GM08714 (cell line): ENCODE measurements around the gene ATG7.
"Not testable (repeated sequence)": the region's sequence is repeated elsewhere in the genome, so short reads cannot be mapped to it uniquely, and the experiment has no call there.

ENCODE experiments used
- H3K4me3 ChIP-seq: fragments of 200-500 bp; sonication (Bioruptor generic); 2 replicates; pipeline ENCODE4 v1.5.1; 2014; ENCODE audit warnings: mild to moderate bottlenecking, low read length, inconsistent platforms
- ZNF274 ChIP-seq: IDR thresholded peaks from 2 replicates; pipeline ENCODE4 v1.6.1; 2012; ENCODE audit warnings: mild to moderate bottlenecking, low read depth, low read length

The ATG7 gene

DNA sequence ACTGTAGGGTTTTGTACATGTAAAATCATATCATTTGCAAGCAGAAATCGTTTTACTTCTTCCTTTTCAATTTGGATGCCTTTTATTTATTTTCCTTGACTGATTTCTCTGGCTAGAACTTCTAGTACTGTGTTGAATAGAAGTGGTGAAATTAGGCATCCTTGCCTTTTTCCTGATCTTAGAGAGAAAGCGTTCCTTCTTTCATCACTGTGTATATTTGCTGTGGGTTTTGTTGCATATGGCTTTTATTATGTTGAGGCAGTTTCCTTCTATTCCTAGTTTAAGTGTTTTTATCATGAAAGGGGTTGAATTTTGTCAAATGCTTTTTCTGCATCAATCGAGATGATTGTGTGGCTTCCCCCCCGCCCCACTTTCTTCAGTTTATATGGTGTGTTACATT is 140.9 kb downstream of the ATG7 start:
- no peak overlapping the region for H3K4me3 ChIP-seq
- no peak for TF ChIP-seq ZNF274

DNA sequence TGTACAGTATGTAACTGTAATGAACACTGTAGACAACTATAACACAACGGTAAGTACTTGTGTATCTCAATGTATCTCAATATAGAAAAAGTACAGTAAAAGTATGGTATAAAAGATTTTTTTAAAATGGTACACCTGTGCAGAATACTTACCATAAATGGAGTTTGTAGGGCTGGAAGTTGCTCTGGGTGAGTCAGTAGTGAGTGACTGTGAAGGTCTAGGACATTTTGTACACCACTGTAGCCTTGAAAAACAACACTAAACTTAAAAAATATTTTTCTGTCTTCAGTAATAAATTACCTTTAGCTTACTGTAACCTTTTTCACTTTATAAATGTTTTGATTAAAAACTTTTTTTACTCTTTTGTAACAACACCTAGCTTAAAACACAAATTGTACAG is 142.9 kb downstream of the ATG7 start:
- no peak for TF ChIP-seq ZNF274
- H3K4me3 ChIP-seq, result no peak overlapping the region

- H3K4me3 ChIP-seq, result no peak overlapping the region
- TF ChIP-seq ZNF274, result no peak
Observed at GRCh38 chr3:11420066-11420465, 147.9 kb downstream of the ATG7 start.

DNA sequence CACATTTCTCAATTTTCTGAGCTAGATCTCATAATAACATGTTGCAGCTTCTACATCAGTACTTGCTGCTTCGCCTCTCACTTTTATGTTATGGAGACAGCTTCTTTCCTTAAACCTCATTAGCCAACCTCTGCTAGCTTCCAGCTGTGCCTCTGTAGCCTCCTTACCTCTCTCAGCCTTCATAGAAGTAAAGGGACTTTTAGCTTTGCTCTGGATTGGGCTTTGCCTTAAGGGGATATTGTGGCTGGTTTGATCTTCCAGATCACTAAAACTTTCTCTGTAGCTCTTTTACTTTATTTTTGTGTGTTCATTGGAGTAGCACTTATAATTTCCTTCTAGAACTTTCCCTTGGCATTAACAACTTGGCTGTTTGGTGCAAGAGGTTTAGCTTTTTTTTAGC is 150.1 kb downstream of the ATG7 start:
- no peak overlapping the region for H3K4me3 ChIP-seq

DNA sequence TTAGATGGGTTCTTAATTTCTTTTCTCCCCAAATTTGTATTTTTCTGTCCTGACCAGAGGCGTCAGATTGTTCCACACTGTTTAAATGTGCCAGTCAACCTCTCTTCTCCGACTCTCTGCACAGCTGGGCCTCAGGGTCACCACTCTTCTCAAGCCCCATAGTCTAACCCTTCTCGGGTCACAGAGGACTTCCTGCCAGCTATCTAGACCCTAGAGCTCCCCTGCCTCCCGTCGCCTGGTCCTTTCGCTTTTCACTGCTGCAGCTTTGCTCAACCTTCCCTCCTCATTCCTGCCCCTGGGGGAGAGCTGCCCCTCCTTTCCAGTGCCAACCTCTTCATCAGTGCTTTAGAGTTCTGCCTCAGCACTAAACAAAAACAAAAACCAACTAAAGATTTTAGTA is 151.7 kb downstream of the ATG7 start:
- H3K4me3 ChIP-seq, result no peak overlapping the region
- TF ChIP-seq ZNF274, result no peak

More for the DNA sequence above, 150.1 kb downstream of the ATG7 start:
- TF ChIP-seq ZNF274, result no peak

DNA sequence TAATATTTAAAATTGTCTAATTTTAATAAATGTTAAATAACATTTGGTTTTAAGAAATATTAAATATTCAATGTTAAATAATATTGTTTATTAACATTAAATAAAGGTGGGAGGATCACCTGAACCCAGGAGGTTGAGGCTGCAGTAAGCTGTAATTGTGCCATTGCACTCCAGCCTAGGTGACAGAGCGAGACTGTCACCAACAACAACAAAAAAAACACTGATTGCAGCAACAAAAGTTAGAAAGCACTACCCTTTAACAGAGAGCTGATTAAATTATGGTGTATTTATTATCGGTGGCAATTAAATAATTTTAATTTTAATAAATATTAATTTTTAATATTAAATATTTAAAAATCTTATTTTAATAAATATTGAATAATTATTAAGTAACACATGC is 152.1 kb downstream of the ATG7 start:
- TF ChIP-seq ZNF274, result no peak

DNA sequence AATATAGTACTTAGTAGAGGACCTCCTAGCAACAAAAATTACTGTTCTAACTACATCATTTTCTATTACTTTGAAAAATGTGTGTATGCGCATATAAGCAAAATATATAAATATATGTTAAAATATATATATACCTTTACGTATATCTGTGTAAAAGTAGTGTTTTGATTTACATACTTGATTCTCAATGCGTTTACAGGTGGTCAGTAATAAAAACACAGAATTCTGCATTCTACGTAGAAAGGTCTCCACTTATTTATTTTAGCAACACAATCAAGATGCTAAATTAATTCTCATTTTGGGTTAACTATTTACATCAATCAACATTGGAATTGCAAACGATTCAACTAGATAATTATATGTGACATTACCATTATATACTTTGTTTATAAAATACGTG is 158.0 kb downstream of the ATG7 start:
- H3K4me3 ChIP-seq, result no peak overlapping the region
- no peak for TF ChIP-seq ZNF274

More for the DNA sequence above, 152.1 kb downstream of the ATG7 start:
- H3K4me3 ChIP-seq, result no peak overlapping the region

DNA sequence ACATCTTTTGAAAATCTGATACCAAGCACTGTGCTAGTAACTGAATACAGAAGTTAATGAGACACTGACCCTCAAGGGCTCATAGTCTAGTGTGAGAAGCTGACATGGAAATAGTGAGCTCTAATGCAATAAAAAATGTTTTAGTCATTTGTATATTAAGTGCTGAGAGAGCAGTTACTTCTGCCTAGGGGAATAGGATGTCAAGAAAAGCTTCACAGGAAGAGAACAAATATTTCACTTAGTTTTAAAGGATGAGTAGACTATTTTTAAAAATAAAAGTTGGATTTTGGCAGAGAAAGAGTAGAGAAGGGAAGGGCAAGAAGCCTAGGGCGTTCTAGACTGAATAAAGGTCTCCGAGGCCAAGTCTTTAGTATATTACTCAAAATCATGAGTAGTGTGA is 158.4 kb downstream of the ATG7 start:
- no peak overlapping the region for H3K4me3 ChIP-seq

DNA sequence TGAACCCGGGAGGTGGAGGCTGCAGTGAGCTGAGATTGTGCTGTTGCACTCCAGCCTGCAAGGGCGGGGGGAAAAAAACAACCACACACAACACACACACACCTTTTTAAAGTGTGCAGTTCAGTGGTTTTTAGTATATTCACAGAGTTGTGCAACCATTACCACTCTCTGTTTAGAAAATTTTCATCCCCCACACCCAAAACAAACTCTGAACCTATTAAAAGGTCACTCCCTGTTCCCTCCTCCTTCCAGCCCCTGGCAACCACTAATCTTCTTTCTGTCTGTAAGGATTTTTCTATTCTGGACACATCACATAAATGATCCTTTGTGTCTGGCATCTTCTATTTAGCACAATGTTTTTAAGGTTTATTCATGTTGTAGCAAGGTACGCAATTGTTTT is 159.1 kb downstream of the ATG7 start:
- no peak for TF ChIP-seq ZNF274

More for the DNA sequence above, 158.4 kb downstream of the ATG7 start:
- TF ChIP-seq ZNF274, result no peak

DNA sequence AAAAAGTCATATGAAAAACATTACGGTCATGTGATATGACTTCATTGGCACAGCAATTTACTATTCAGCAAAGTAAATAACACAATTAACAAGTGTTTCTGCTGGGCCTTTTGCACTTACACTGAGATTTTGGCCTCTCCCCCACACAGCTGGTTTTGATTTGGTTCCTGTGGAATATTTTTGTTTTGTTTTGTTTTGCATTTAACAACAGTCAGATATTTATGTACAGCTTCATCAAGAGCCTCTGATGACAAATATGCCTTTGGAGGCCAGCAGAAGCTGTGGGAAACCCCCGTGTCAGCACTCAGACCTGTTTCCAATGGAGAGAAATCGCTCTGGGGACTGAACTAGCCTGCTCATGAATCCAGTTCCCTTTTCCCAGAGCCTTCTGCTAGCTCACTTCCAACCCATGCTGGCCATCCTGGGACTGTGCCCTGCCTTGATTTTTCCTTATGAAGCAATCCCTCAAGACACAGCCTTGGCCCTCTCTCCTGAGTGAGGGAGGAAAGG is 161.9 kb downstream of the ATG7 start:
- H3K4me3 ChIP-seq, result no peak overlapping the region
- no peak for TF ChIP-seq ZNF274

More for the DNA sequence above, 159.1 kb downstream of the ATG7 start:
- H3K4me3 ChIP-seq, result no peak overlapping the region

GRCh38 chr3:11434563-11435096 is 162.4 kb downstream of the ATG7 start:
- H3K4me3 ChIP-seq, result no peak overlapping the region
- no peak for TF ChIP-seq ZNF274

- H3K4me3 ChIP-seq, result no peak overlapping the region
- TF ChIP-seq ZNF274, result no peak
Observed at GRCh38 chr3:11435440-11436165, 163.4 kb downstream of the ATG7 start.

DNA sequence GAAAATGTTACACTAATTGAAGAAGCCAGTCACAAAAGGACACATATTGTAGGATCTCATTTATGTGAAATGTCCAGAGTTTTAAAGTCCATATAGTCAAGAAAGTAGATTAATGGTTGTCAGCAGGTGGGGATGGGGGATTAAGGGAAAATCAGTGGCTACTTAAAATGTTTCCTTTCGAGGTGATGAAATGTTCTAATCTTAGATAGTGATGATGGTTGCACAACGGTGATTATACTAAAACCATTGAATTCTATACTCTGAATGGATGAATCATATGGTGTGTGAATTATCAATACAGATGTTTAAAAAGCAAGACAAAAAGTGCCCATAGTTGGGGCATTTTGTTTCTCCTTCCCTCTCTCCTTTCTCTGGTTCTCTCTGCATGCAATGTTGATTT is 164.6 kb downstream of the ATG7 start:
- H3K4me3 ChIP-seq, result no peak overlapping the region
- TF ChIP-seq ZNF274, result no peak

DNA sequence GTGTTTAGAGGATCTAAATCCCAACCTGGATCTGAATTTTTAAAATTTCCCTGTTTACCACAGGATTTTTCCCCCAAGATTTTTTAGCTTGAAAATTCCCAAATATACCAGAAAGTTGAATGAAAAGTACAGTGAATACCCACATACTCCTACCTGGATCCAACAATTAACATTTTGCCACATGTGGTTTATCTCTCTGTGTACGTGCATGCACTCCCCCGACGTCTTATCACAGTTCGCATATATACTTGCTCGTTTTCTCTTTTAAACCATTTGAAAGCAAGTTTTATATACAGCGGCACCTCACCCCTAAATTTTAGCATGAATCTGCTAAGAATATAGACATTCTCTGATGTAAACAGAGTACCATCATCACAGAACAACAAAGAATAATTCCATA is 165.3 kb downstream of the ATG7 start:
- H3K4me3 ChIP-seq, result no peak overlapping the region
- no peak for TF ChIP-seq ZNF274

DNA sequence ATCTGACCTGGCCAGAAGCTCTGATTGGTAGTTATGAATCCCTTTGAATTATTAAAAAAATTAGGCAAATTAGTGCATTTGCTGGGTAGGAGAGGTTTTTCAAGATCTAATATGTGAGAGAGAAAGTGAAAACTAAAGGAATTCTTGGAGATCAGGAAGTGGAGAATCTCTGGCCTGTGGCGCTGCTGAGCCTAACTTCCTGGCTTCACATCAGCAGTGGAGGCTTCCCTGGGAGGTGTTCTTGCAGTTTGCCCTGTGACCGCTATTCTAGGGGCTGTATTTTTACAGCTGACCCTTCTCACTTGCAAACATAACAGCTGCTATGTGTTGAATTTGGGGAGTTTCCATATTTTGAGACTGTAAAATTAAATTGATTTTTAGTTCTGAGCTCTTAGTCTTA is 166.4 kb downstream of the ATG7 start:
- TF ChIP-seq ZNF274, result no peak
- H3K4me3 ChIP-seq, result no peak overlapping the region

DNA sequence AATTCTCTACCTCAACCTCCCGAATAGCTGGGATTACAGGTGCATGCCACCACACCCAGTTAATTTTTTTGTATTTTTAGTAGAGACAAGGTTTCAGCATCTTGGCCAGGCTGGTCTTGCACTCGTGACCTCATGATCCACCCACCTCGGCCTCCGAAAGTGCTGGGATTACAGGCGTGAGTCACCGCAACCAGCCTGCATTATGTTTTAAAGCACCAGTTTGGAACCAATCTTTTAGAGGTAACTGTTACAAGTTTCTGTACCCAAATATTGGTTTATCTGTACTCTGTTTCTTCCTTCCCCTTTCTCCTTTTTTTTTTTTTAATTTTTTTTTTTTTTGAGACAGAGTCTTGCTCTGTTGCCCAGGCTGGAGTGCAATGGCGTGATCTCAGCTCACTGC is 169.1 kb downstream of the ATG7 start:
- not testable (repeated sequence) for H3K4me3 ChIP-seq
